Mesenchymal stem cell (in vitro differentiated cells and primary cell): ENCODE results near the gene C1orf53.

Experiments
- DNase-seq: peaks from one replicate; pipeline ENCODE4 v3.0.0-alpha.2; 2013
- H2AFZ ChIP-seq: one replicate; pipeline ENCODE4 v1.6.1; 2013; ENCODE audit warnings: low read depth, mild to moderate bottlenecking, control low read depth, inconsistent platforms, low read length, moderate library complexity
- H2AK5ac ChIP-seq: 2 replicates; pipeline ENCODE4 v1.6.1; 2013; ENCODE audit warnings: low read length, moderate library complexity, mild to moderate bottlenecking, inconsistent platforms; ENCODE audit not compliant: severe bottlenecking
- H2BK120ac ChIP-seq: one replicate; pipeline ENCODE4 v1.6.1; 2013; ENCODE audit warnings: low read depth, mild to moderate bottlenecking, inconsistent platforms, low read length, moderate library complexity
- H2BK12ac ChIP-seq, 2 experiments: one replicate each; pipeline ENCODE4 v1.6.1; 2013; ENCODE audit warnings: inconsistent platforms in 2 of 2, low read length in 2 of 2, mild to moderate bottlenecking in 2 of 2, moderate library complexity in 2 of 2, control low read depth in 1 of 2
- H2BK15ac ChIP-seq: one replicate; pipeline ENCODE4 v1.6.1; 2013; ENCODE audit warnings: mild to moderate bottlenecking, low read depth, inconsistent platforms; ENCODE audit not compliant: poor library complexity, severe bottlenecking
- H2BK5ac ChIP-seq: 2 replicates; pipeline ENCODE4 v1.6.1; 2013; ENCODE audit warnings: low read depth, mild to moderate bottlenecking, low read length, control low read depth, inconsistent platforms; ENCODE audit not compliant: poor library complexity, severe bottlenecking
- H3K14ac ChIP-seq, 2 experiments: one replicate each; pipeline ENCODE4 v1.6.1; 2013; ENCODE audit warnings: inconsistent platforms in 2 of 2, low read length in 2 of 2, control low read depth in 1 of 2, mild to moderate bottlenecking in 1 of 2, moderate library complexity in 1 of 2
- H3K18ac ChIP-seq, 2 experiments: one replicate each; pipeline ENCODE4 v1.6.1; 2013; ENCODE audit warnings: inconsistent platforms in 2 of 2, low read length in 2 of 2, control low read depth in 1 of 2, low read depth in 1 of 2, mild to moderate bottlenecking in 1 of 2
- H3K23ac ChIP-seq, 2 experiments: one replicate each; pipeline ENCODE4 v1.6.1; 2013; ENCODE audit warnings: inconsistent platforms in 2 of 2, low read length in 2 of 2, mild to moderate bottlenecking in 2 of 2, moderate library complexity in 2 of 2, control low read depth in 1 of 2
- H3K27ac ChIP-seq: 2 replicates; pipeline ENCODE4 v1.5.1; 2013; ENCODE audit warnings: mild to moderate bottlenecking, moderate library complexity, low read length, control low read depth, inconsistent platforms; ENCODE audit not compliant: poor library complexity, severe bottlenecking
- H3K27me3 ChIP-seq, 2 experiments: 2 replicates each; pipeline versions ENCODE4 v1.6.1 to v1.7.0; 2013; ENCODE audit warnings: low read length in 2 of 2, mild to moderate bottlenecking in 2 of 2, moderate library complexity in 2 of 2, control low read depth in 1 of 2, inconsistent platforms in 1 of 2; ENCODE audit not compliant: control insufficient read depth in 1 of 2, insufficient read depth in 1 of 2
- H3K36me3 ChIP-seq, 2 experiments: 2 replicates each; pipeline versions ENCODE4 v1.6.1 to v1.7.0; 2013; ENCODE audit warnings: low read length in 2 of 2, control low read depth in 1 of 2, inconsistent platforms in 1 of 2, low read depth in 1 of 2, mild to moderate bottlenecking in 1 of 2; ENCODE audit not compliant: insufficient read depth in 2 of 2, control insufficient read depth in 1 of 2
- H3K4ac ChIP-seq, 2 experiments: one replicate each; pipeline ENCODE4 v1.6.1; 2013; ENCODE audit warnings: inconsistent platforms in 2 of 2, low read length in 2 of 2, mild to moderate bottlenecking in 2 of 2, moderate library complexity in 2 of 2, control low read depth in 1 of 2, low read depth in 1 of 2
- H3K4me1 ChIP-seq: 2 replicates; pipeline ENCODE4 v1.6.1; 2013; ENCODE audit warnings: low read depth, low read length, control low read depth; ENCODE audit not compliant: control insufficient read depth, insufficient read depth
- H3K4me2 ChIP-seq: 2 replicates; pipeline ENCODE4 v1.6.1; 2013; ENCODE audit warnings: low read length, mild to moderate bottlenecking, inconsistent platforms; ENCODE audit not compliant: poor library complexity, severe bottlenecking
- H3K4me3 ChIP-seq, 2 experiments: 2 replicates each; pipeline versions ENCODE4 v1.5.1 to v1.7.0; 2013; ENCODE audit warnings: low read length in 2 of 2, mild to moderate bottlenecking in 2 of 2, control low read depth in 1 of 2, low read depth in 1 of 2; ENCODE audit not compliant: insufficient read depth in 1 of 2
- H3K79me1 ChIP-seq: replicated peaks from 2 replicates; pipeline ENCODE4 v1.6.1; 2013; ENCODE audit warnings: mild to moderate bottlenecking, control low read depth, low read length, inconsistent platforms; ENCODE audit not compliant: poor library complexity, severe bottlenecking
- H3K9ac ChIP-seq: 2 replicates; pipeline ENCODE4 v1.7.0; 2013; ENCODE audit warnings: mild to moderate bottlenecking, low read length, moderate library complexity
- H3K9me3 ChIP-seq: 2 replicates; pipeline ENCODE4 v1.7.0; 2013; ENCODE audit warnings: mild to moderate bottlenecking, low read length; ENCODE audit not compliant: control insufficient read depth
- H4K8ac ChIP-seq: one replicate; pipeline ENCODE4 v1.6.1; 2013; ENCODE audit warnings: inconsistent platforms, mild to moderate bottlenecking, low read length, moderate library complexity
- H4K91ac ChIP-seq: one replicate; pipeline ENCODE4 v1.6.1; 2013; ENCODE audit warnings: mild to moderate bottlenecking, low read length, inconsistent platforms
- WGBS: methylation state at CpG from one replicate; pipeline ENCODE4 v1.1.7; 2013; ENCODE audit warnings: mixed read lengths; 5-methylcytosine and 5-hydroxymethylcytosine counted together

The C1orf53 gene

DNA sequence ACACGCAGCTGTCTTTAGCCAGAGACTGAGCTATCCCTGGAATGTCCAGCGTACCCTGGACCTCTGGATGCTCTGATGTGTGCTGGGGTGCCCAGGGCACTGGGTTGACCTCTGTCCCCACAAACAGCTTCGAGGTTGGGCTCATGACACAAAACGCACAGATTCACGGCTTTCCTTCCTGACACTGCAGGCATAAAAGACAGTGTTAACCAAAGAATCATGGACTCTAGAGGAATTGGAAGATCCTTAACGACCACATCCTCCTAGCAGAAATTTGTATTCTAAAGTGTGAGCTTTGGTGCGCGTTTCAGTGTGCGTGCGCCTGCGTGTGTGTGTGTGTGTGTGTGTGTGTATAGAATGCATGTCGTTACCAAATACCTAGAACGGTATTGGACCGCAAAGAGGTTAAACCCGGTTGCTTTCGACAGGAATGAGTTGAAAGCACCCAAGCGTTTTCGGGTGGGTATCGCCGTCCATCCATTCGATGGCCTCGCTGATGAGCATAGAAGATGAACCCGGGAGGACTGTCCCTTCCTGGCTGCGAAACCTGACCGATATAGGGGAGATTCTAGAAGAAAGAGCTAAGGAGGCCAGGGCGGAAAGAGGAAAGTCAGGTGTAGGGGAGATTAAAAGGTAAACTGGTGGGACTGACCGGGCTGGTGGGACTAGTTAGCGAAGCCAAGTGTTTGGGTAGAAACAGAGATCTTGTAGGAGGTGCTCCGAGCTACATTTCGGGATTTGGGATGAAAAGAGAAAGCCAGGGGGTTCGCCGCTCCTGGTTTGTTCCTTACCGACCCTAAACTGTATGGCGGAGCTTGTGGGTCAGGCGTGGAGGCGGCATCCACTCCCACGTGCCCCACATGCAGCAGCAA lies 7.9 kb downstream of the C1orf53 start:
- Histone ChIP-seq H2BK12ac (no peak overlapping the region), H2AFZ (no peak overlapping the region), H4K91ac (no peak overlapping the region), H3K4me2 (no peak overlapping the region), H3K18ac (no peak overlapping the region), H2BK5ac (no peak overlapping the region), H3K4ac (no peak overlapping the region), H3K9me3 (no peaks in the 10 kb centered on the region), H3K4me1 (peaks cover 26% of the 10 kb centered on the region), H3K23ac (peak overlapping the region in 1 of 2 experiments; percentile 27), H2BK15ac (no peak overlapping the region), H4K8ac (no peak overlapping the region), H3K14ac (no peak overlapping the region), H2AK5ac (no peak overlapping the region), H2BK120ac (no peak overlapping the region), H3K9ac (no peak overlapping the region), H3K27me3 (peaks cover 86 to 88% of the 10 kb centered on the region in 2 experiments), H3K36me3 (no peaks in the 10 kb centered on the region), H3K27ac (no peak overlapping the region), H3K4me3 (peak overlapping the region in 1 of 2 experiments; percentile 37), H3K79me1 (no peaks in the 10 kb centered on the region)
- no peak for DNase-seq
- WGBS: 12% methylated on average over 35 of the region's 37 CpGs

DNA sequence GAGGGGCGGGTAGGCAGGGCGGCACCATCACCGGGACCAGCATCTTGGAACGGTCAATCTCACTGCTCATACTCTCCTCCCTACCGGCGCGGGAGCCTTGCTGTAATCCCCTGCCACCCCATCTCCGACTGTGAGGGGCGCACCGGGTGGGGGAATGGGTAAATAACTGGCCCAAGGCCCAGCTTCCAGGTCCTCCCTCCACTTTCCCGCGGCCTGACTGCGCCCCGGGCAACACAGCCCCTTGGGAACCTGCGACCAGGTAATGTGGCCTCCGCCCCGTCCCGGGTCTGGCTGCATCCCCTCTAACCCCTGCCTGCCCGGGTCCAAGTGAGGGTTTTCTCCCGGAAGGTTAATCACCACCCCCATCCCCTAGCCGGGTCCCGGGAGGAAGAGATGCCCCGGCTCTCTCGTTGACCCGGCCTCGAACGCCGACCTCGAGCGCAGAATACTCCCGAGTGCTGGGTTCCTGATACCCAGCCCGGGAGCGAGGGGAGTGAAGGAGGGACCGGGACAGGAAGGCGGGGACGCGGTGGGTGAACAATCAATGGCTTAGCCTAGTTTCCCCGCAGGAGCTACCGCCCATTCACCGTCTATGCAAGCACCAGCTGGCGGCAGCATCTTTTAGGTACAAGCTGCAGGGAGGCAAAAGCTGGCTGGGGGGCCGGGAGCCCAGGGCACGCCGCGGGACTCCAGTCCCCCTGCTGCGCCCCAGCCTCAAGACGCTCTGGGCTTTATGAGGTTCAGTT lies 8.9 kb downstream of the C1orf53 start:
- Histone ChIP-seq H3K9ac (no peak overlapping the region), H2BK5ac (no peak overlapping the region), H3K79me1 (no peaks in the 10 kb centered on the region), H3K9me3 (no peaks in the 10 kb centered on the region), H2BK120ac (no peak overlapping the region), H3K4me3 (no peak overlapping the region), H3K4me1 (peaks cover 32% of the 10 kb centered on the region), H3K4me2 (no peak overlapping the region), H3K23ac (peak overlapping the region in 1 of 2 experiments; percentile 78), H2AK5ac (no peak overlapping the region), H3K36me3 (no peaks in the 10 kb centered on the region), H3K18ac (no peak overlapping the region), H2BK12ac (no peak overlapping the region), H4K8ac (no peak overlapping the region), H4K91ac (no peak overlapping the region), H3K14ac (no peak overlapping the region), H2BK15ac (no peak overlapping the region), H3K27ac (no peak overlapping the region), H3K4ac (no peak overlapping the region), H3K27me3 (peaks cover 90 to 98% of the 10 kb centered on the region in 2 experiments), H2AFZ (no peak overlapping the region)
- 1% methylated on average over 43 of the region's 47 CpGs for WGBS
- DNase-seq: no peak

- WGBS: 4% methylated on average over 33 of the region's 46 CpGs
- H4K91ac ChIP-seq: no peak overlapping the region
- H2BK15ac ChIP-seq: no peak overlapping the region
- no peak overlapping the region for H4K8ac ChIP-seq
- H2BK12ac ChIP-seq: no peak overlapping the region
- DNase-seq: no peak
- H2AK5ac ChIP-seq: no peak overlapping the region
- H3K27ac ChIP-seq: no peak overlapping the region
- H3K4ac ChIP-seq: no peak overlapping the region
- peak overlapping the region; percentile 51 for H3K4me2 ChIP-seq
- no peak overlapping the region for H3K14ac ChIP-seq
- no peaks in the 10 kb centered on the region for H3K36me3 ChIP-seq
- H3K9me3 ChIP-seq: no peaks in the 10 kb centered on the region
- no peak overlapping the region for H3K9ac ChIP-seq
- H2BK5ac ChIP-seq: no peak overlapping the region
- no peak overlapping the region for H3K23ac ChIP-seq
- no peak overlapping the region for H2BK120ac ChIP-seq
- peaks cover 98 to 100% of the 10 kb centered on the region in 2 experiments for H3K27me3 ChIP-seq
- H3K4me1 ChIP-seq: peaks cover 36% of the 10 kb centered on the region
- H3K79me1 ChIP-seq: no peaks in the 10 kb centered on the region
- no peak overlapping the region for H3K18ac ChIP-seq
- no peak overlapping the region for H2AFZ ChIP-seq
- H3K4me3 ChIP-seq: peak overlapping the region in 1 of 2 experiments; percentile 65
Observed at GRCh38 chr1:197911857-197912696, 9.6 kb downstream of the C1orf53 start.
